Measurements from ENCODE around the gene KCNJ12. TPM values are rescaled to one million over a fixed set of nuclear protein-coding genes. Genes with fewer than 3 reads are reported as not detected.
"Not testable (repeated sequence)": the region's sequence is repeated elsewhere in the genome, so short reads cannot be mapped to it uniquely, and the experiment has no call there.

Gene KCNJ12
- 1 to 10 TPM; 2.2 to 8.7 (median 4.8) TPM for polyA plus RNA-seq (ENCODE audit: insufficient read length in 4 of 4)

- peak in 1 of 4 donors; percentile 30 for DNase-seq (ENCODE audit: low read depth in 4 of 4, low spot score in 3 of 4)
Observed at GRCh38 chr17:21376081-21376758, at the start of gene KCNJ12. Gene KCNJ12 (plus strand): TSS chr17:21376357. CDS start chr17:21415343, 38,986 bp downstream.

- not testable (repeated sequence) for DNase-seq (ENCODE audit: low read depth in 4 of 4, low spot score in 3 of 4)
Observed at GRCh38 chr17:21327921-21328320, 48.2 kb upstream of the KCNJ12 start.

GRCh38 chr17:21328778-21329177 lies 47.4 kb upstream of the KCNJ12 start:
- DNase-seq (ENCODE audit: low read depth in 4 of 4, low spot score in 3 of 4): not testable (repeated sequence)

- no peak for DNase-seq (ENCODE audit: low read depth in 4 of 4, low spot score in 3 of 4)
Observed at GRCh38 chr17:21330436-21331160, 45.6 kb upstream of the KCNJ12 start.

- not testable (repeated sequence) for DNase-seq (ENCODE audit: low read depth in 4 of 4, low spot score in 3 of 4)
Observed at GRCh38 chr17:21336541-21337294, 39.4 kb upstream of the KCNJ12 start.

GRCh38 chr17:21337981-21338625 lies 38.1 kb upstream of the KCNJ12 start:
- not testable (repeated sequence) for DNase-seq (ENCODE audit: low read depth in 4 of 4, low spot score in 3 of 4)

- no peak for DNase-seq (ENCODE audit: low read depth in 4 of 4, low spot score in 3 of 4)
Observed at GRCh38 chr17:21339011-21339410, 37.1 kb upstream of the KCNJ12 start.

- DNase-seq (ENCODE audit: low read depth in 4 of 4, low spot score in 3 of 4): not testable (repeated sequence)
Observed at GRCh38 chr17:21339571-21339970, 36.6 kb upstream of the KCNJ12 start.

GRCh38 chr17:21340407-21340806 lies 35.8 kb upstream of the KCNJ12 start:
- not testable (repeated sequence) for DNase-seq (ENCODE audit: low read depth in 4 of 4, low spot score in 3 of 4)

GRCh38 chr17:21341279-21341678 lies 34.9 kb upstream of the KCNJ12 start:
- not testable (repeated sequence) for DNase-seq (ENCODE audit: low read depth in 4 of 4, low spot score in 3 of 4)

GRCh38 chr17:21341925-21342540 lies 34.1 kb upstream of the KCNJ12 start:
- not testable (repeated sequence) for DNase-seq (ENCODE audit: low read depth in 4 of 4, low spot score in 3 of 4)

- not testable (repeated sequence) for DNase-seq (ENCODE audit: low read depth in 4 of 4, low spot score in 3 of 4)
Observed at GRCh38 chr17:21343061-21343949, 32.9 kb upstream of the KCNJ12 start.

- not testable (repeated sequence) for DNase-seq (ENCODE audit: low read depth in 4 of 4, low spot score in 3 of 4)
Observed at GRCh38 chr17:21344801-21345200, 31.4 kb upstream of the KCNJ12 start.

GRCh38 chr17:21345236-21345635 lies 30.9 kb upstream of the KCNJ12 start:
- DNase-seq (ENCODE audit: low read depth in 4 of 4, low spot score in 3 of 4): no peak

- DNase-seq (ENCODE audit: low read depth in 4 of 4, low spot score in 3 of 4): not testable (repeated sequence)
Observed at GRCh38 chr17:21346107-21346506, 30.1 kb upstream of the KCNJ12 start.

- not testable (repeated sequence) for DNase-seq (ENCODE audit: low read depth in 4 of 4, low spot score in 3 of 4)
Observed at GRCh38 chr17:21346651-21347250, 29.4 kb upstream of the KCNJ12 start.

- not testable (repeated sequence) for DNase-seq (ENCODE audit: low read depth in 4 of 4, low spot score in 3 of 4)
Observed at GRCh38 chr17:21347660-21348059, 28.5 kb upstream of the KCNJ12 start.

- DNase-seq (ENCODE audit: low read depth in 4 of 4, low spot score in 3 of 4): not testable (repeated sequence)
Observed at GRCh38 chr17:21348081-21348925, 27.9 kb upstream of the KCNJ12 start.
